Measurements from ENCODE around the gene OGFOD3. TPM values are rescaled to one million over a fixed set of nuclear protein-coding genes. Genes with fewer than 3 reads are reported as not detected.
A peak's percentile ranks its signal among the peaks of the same experiment; 100 is the strongest.

OGFOD3 gene
- total and polyA plus RNA-seq, 5 experiments from 2014 or later, result 25.6 to 35.2 (median 32.4) TPM

DNA sequence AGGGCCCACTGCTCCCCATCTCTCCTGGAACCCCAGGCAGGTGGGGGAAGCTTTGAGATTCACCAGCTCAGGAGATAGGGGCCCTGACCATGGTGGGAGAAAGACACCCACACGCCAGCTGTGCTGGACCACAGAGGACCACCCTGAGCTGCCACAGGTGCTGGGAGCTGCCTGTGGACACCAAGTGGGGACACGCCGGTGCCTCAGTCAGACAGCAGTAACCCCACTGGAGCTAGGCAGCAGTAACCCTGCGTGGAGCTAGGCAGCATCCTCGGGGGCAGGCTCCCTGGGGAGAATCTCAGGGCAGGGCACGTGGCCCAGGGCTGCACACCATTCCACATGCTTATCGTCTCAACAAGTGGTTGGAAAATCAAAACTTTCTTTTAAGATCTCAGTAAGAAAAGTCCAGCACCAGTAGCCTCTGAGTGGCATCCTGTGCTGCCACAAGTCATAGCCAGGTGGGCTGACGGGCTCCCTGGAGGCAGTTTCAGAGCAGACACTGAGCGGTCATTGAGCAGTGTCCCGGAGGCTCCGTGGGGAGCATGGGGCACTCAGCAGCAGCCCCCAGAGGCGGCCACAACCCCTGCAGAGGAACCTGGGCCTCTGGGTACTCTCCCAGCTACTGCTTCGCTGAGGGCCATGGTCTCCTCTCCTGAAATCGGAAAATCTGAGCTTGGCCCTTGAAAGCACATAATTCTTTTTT lies 8.2 kb downstream of the OGFOD3 start:
- POLR2A ChIA-PET, result interaction anchor here (0.7 kb wide), 1 partner anchor 11 kb away, joined by 4 read pairs; no protein-coding TSS in a partner anchor
- Mint-ChIP-seq H3K27me3 (no peaks in the 10 kb centered on the region), H3K9me3 (no peaks in the 10 kb centered on the region), H3K4me1 (peaks cover 8 to 11% (median 10%) of the 10 kb centered on the region in 4 donors), H3K4me3 (no peak overlapping the region), H3K27ac (no peak overlapping the region), H3K36me3 (peaks cover 0 to 49% (median 5%) of the 10 kb centered on the region in 3 donors)
- no peak for ATAC-seq
- DNase-seq, result no peak

DNA sequence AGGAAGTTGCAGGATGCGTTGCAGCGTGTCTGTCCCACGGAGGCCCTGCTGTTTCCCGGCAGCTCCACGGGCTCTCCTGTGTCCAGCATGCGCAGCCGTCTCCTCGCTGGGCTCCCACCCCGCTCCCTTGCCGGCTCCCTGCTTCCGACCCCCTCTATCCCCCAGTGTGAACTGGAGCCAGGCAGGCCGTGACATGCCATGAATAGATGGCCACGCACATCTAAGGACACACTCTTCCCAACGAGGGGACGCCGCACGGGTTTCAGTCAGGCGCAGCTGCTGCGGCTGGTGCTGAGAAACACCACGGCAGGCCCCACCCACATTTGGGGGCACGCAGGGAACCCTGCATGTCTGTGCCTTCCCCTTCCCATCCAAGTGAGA lies 9.5 kb downstream of the OGFOD3 start:
- no peak for ATAC-seq
- Mint-ChIP-seq H3K9me3 (no peaks in the 10 kb centered on the region), H3K4me1 (peaks cover 0 to 5% (median under 1%) of the 10 kb centered on the region in 4 donors), H3K4me3 (no peak overlapping the region), H3K27me3 (no peaks in the 10 kb centered on the region), H3K36me3 (peaks cover 0 to 51% (median 6%) of the 10 kb centered on the region in 3 donors), H3K27ac (no peak overlapping the region)
- DNase-seq, result no peak
- POLR2A ChIA-PET, result interaction anchor here (0.5 kb wide), 1 partner anchor 172 kb away, joined by 3 read pairs; no protein-coding TSS in a partner anchor

DNA sequence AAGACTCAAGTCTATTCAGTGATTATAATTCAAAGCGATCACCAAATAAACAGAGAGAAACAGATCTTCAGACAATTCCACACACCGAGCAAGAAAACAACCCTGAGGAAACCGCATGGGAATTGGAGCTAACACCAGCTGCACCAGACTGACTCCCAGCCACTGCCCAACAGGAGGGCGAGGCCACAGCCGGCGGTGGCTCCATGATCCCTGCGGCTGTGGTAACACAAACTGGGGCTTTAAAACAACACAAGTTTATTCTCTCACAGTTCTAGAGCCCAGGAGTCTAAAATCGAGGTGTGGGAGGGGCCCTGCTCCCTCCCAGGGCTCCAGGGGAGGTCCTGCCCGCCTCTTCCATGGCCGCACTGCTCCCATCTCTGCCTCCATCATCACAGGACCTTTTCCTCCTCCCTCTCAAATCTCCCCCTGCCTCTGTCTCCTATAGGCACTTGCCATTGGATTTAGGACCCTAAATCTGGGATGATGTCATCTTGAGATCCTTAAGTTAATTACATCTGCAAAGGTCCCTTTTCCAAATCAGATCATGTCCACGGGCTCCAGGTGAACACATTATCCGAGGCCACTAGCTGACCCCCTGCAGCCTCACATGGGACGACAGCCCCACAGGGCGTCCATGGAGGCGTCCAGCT lies 10.0 kb downstream of the OGFOD3 start:
- Mint-ChIP-seq H3K4me1 (peaks cover 0 to 5% (median under 1%) of the 10 kb centered on the region in 4 donors), H3K27ac (peak overlapping the region in 1 of 10 donors; percentile 19), H3K9me3 (no peaks in the 10 kb centered on the region), H3K27me3 (no peaks in the 10 kb centered on the region), H3K4me3 (no peak overlapping the region), H3K36me3 (peaks cover 0 to 54% (median 6%) of the 10 kb centered on the region in 3 donors)
- DNase-seq (no peak), ATAC-seq (no peak)
- POLR2A ChIA-PET, result interaction anchor here (0.5 kb wide), 1 partner anchor 173 kb away, joined by 3 read pairs; no protein-coding TSS in a partner anchor

DNA sequence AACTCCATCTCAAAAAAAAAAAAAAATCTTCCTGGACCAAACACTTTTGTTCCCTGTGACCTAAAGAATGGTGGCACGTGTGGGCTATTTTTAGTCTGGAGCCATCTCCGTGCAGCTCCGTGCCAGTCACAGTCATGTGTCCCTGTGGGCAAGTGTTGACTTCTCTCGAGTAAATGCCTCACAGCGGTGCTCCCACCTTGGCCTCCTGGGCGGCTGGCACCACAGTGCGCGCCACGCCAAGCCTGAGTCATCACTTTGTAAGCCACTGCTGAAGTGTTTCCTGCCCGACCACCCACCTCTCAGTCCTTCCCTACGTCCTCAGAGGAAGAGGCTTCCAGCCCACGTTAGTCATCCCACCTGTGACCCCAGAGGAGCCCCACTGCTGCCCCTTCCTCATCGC lies 11.1 kb downstream of the OGFOD3 start:
- H3K4me3 Mint-ChIP-seq, result no peak overlapping the region
- peaks cover 0 to 58% (median 11%) of the 10 kb centered on the region in 3 donors for H3K36me3 Mint-ChIP-seq
- peak overlapping the region in 1 of 10 donors; percentile 66 for H3K27ac Mint-ChIP-seq
- no peaks in the 10 kb centered on the region for H3K27me3 Mint-ChIP-seq
- ATAC-seq (no peak), DNase-seq (peak in 1 of 10 donors; percentile 31)
- peaks cover 0 to 6% (median 3%) of the 10 kb centered on the region in 4 donors for H3K4me1 Mint-ChIP-seq
- POLR2A ChIA-PET, result interaction anchor here (0.7 kb wide), 1 partner anchor 47 kb away, joined by 3 read pairs; no protein-coding TSS in a partner anchor
- H3K9me3 Mint-ChIP-seq, result no peaks in the 10 kb centered on the region

DNA sequence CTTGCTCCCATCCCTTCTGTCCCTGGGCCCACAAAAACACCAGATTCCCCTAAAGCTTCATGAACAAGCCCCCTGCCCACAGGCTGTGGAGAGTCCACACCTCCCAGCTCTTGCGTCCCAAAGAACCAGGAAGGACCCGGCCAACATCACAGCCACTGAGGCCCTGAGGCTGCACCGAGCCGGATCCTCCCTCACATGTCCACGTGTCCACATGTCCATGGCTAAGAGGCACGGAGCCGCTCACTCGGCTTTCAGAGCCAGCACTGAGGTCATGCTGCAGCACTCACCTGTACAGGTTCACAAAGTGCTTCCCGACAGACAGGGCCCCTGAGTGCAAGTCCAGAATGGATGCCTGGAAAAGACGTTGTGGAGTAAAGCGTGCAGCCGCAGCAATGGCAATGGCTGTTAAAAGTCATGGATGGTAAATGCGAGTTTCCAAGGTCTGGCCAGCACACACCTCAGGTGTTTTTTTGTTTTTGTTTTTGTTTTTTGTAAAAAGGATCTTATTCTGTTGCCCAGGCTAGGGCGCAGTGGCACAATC lies 12.2 kb downstream of the OGFOD3 start:
- DNase-seq, result peak in 1 of 10 donors; percentile 24
- no peaks in the 10 kb centered on the region for H3K9me3 Mint-ChIP-seq
- no peak for ATAC-seq
- POLR2A ChIA-PET, result no interaction called here
- H3K27me3 Mint-ChIP-seq, result no peaks in the 10 kb centered on the region
- peaks cover 0 to 55% (median 11%) of the 10 kb centered on the region in 3 donors for H3K36me3 Mint-ChIP-seq
- H3K27ac Mint-ChIP-seq, result no peak overlapping the region
- peaks cover 0 to 13% (median 5%) of the 10 kb centered on the region in 4 donors for H3K4me1 Mint-ChIP-seq
- no peak overlapping the region for H3K4me3 Mint-ChIP-seq

DNA sequence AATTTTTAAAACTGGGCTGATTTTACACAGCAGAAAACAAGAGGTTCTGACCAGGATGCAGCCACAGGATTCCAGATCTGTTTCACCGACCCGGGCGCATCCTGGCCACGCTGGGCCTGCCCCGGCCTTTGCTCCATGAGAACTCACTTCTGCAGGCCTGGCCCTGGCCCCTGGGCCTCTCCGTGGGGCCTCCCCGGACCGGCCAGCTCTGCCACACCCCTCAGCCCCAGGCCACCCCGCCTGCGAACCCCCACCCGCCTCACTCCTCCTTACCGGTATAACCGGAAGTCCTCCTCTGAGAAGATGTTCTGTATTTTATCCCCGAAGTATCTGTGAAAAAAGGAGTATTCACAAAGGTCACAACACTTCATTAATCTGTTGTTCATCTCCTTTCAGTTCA lies 13.3 kb downstream of the OGFOD3 start:
- Mint-ChIP-seq H3K36me3 (peaks cover 0 to 54% (median 11%) of the 10 kb centered on the region in 3 donors), H3K27me3 (no peaks in the 10 kb centered on the region), H3K27ac (no peak overlapping the region), H3K4me3 (no peak overlapping the region), H3K4me1 (peaks cover 8 to 22% (median 12%) of the 10 kb centered on the region in 4 donors), H3K9me3 (no peaks in the 10 kb centered on the region)
- POLR2A ChIA-PET, result no interaction called here
- ATAC-seq (no peak), DNase-seq (peak in 1 of 10 donors; percentile 61)

DNA sequence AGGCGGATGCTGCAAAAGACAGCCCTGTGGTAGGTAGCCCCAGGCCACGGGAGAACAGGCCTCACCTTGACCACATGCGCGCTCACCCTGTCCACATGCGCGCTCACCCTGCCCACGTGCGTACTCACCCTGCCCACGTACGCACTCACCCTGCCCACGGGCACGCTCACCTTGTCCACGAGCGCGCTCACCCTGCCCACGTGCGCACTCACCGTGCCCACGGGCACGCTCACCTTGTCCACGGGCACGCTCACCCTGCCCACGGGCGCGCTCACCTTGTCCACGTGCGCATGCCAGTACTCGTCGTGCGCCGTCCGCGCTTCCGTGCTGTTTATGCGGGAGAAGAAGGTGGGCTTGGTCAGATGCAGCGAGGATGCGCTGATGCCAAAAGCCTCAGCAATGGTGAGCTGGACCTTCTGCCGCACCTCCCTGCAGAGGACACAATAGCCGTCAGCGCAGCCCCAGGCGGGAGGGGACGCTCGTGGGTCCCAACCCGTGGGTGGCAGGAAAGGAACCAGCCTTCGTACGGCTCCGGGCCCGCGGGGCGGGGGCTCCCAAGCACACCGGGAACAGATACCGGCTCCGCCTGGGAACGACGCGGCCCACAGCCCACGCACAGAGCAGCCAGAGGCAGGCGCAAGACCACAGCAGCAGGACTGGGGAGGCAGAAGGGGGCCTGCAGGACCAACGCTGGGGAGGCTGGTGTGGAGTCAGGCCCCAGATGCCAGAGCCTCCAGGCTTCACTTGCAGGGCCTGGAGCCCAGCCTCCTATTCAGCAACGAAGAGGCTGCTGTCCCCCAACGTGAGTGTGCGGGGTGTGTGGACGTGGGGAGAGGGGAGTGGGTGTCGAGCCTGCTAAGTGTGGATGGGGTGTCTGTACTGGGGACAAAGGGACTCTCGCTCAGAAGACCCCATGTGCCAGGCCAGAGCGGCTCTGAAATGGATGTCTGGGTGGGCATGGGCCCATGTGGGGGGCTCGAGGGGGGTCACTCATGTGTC lies 14.4 kb downstream of the OGFOD3 start:
- Mint-ChIP-seq H3K27ac (peak overlapping the region in 1 of 10 donors; percentile 28), H3K4me1 (peaks cover 6 to 26% (median 12%) of the 10 kb centered on the region in 4 donors), H3K4me3 (no peak overlapping the region), H3K36me3 (peaks cover 0 to 51% (median 7%) of the 10 kb centered on the region in 3 donors), H3K27me3 (no peaks in the 10 kb centered on the region), H3K9me3 (no peaks in the 10 kb centered on the region)
- peak in 1 of 10 donors; percentile 57 for DNase-seq
- POLR2A ChIA-PET, result no interaction called here
- no peak for ATAC-seq

DNA sequence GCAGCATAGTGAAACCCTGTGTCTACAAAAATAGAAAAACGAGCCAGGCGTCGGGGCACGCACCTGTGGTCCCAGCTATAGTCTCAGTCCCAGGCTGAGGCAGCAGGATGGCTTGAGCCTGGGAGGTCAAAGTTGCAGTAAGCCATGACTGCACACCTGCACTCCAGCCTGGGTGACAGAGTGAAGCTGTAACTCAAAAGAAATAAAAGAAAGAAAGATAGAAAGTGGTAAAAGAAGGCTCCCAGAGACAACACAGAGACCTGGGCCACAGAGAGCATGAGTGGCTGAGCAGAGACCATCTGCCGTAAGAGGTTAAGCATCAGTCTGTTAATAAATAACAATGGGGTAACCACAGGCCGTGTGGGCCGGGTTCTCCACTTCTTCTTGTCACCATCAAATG lies 15.5 kb downstream of the OGFOD3 start:
- peak overlapping the region in 1 of 10 donors; percentile 63 for H3K27ac Mint-ChIP-seq
- H3K4me3 Mint-ChIP-seq, result no peak overlapping the region
- H3K27me3 Mint-ChIP-seq, result no peaks in the 10 kb centered on the region
- peaks cover 0 to 47% (median 6%) of the 10 kb centered on the region in 3 donors for H3K36me3 Mint-ChIP-seq
- ATAC-seq, result no peak
- no peaks in the 10 kb centered on the region for H3K9me3 Mint-ChIP-seq
- POLR2A ChIA-PET, result no interaction called here
- DNase-seq, result no peak
- peaks cover 5 to 24% (median 12%) of the 10 kb centered on the region in 4 donors for H3K4me1 Mint-ChIP-seq

DNA sequence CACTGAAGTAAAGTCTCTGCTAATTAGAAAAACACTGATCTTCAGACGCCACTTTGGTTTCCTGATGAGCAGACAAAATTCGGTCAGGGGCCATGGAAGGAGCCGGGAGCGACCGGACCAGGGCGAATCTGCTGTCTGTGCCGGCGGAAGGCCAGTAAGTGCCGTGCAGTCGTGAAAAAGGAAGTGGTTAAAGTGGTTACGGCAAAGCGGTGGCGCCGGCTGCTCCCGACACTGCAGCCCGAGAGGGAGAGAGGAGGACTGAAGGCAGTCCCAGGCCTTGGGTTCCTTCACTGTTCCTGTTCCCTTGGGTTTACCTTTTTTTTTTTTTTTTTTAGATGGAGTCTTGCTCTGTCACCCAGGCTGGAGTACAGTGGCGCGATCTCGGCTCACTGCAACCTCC lies 17.6 kb downstream of the OGFOD3 start:
- H3K9me3 Mint-ChIP-seq, result no peaks in the 10 kb centered on the region
- POLR2A ChIA-PET, result interaction anchor here (0.7 kb wide), 2 partner anchors 19 to 157 kb away, joined by 4 read pairs; no protein-coding TSS in a partner anchor
- peak overlapping the region; percentile 71 to 98 (median 88) for H3K4me3 Mint-ChIP-seq
- H3K27ac Mint-ChIP-seq, result peak overlapping the region; percentile 12 to 94 (median 69)
- H3K27me3 Mint-ChIP-seq, result no peaks in the 10 kb centered on the region
- peak; percentile 84 to 94 for ATAC-seq
- H3K4me1 Mint-ChIP-seq, result peaks cover 9 to 24% (median 12%) of the 10 kb centered on the region in 4 donors
- peak in 8 of 10 donors; percentile 13 to 68 (median 43) for DNase-seq
- peaks cover 0 to 41% (median 6%) of the 10 kb centered on the region in 3 donors for H3K36me3 Mint-ChIP-seq

DNA sequence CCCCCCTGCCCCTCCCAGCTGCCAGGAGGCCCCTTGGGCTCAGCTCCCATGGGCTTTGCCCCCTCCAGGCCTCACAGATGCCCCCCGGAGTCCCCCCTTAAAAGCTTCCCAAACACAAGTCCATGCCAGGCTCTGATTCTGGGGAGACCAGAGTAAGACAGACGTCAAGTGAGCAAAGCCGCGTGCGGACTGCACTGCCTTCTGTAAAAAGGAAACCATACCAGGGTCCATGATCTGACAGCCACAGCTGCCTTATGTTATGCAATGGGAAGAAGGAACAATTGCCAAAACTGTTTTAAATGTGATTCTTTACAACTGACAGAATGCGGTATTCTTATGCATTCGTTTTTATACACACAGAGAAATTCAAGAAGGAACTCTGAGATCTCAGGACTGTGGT lies 18.2 kb downstream of the OGFOD3 start:
- Mint-ChIP-seq H3K27me3 (no peaks in the 10 kb centered on the region), H3K27ac (peak overlapping the region in 4 of 10 donors; percentile 52 to 94 (median 64)), H3K4me1 (peaks cover 9 to 24% (median 12%) of the 10 kb centered on the region in 4 donors), H3K36me3 (peaks cover 0 to 38% (median 6%) of the 10 kb centered on the region in 3 donors), H3K9me3 (no peaks in the 10 kb centered on the region), H3K4me3 (peak overlapping the region in 2 of 10 donors; percentile 11 to 79)
- POLR2A ChIA-PET, result interaction anchor here (0.7 kb wide), 1 partner anchor 19 kb away, joined by 4 read pairs; no protein-coding TSS in a partner anchor
- peak in 1 of 10 donors; percentile 18 for DNase-seq
- no peak for ATAC-seq

DNA sequence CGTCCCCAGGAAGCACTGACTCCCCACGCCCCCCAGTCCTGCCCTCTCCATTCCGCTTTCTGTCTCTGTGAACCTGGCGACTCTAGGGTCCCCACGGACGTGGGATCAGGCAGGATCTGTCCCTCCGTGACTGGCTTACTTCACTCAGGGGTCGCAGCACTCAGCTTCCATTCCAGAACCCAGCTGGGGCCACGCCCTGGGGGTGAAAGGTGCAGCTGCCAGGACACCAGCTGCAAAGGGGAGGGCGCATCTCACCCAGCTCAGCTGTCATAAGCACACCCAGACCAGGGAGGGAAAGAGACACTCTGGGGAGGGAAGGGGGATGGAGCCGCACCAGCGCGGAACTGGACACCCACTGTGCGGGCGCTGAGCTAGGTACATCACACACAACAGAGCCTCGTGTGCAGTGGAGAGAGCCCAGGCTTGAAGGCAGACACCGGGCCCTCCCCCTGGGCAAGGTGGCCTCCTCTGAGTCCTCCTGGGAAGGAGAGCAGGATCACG lies 18.7 kb downstream of the OGFOD3 start:
- POLR2A ChIA-PET, result no interaction called here
- Mint-ChIP-seq H3K27ac (no peak overlapping the region), H3K36me3 (peaks cover 0 to 36% (median 5%) of the 10 kb centered on the region in 3 donors)

More for the DNA sequence above, 18.7 kb downstream of the OGFOD3 start:
- peaks cover 9 to 24% (median 12%) of the 10 kb centered on the region in 4 donors for H3K4me1 Mint-ChIP-seq
- DNase-seq (peak in 1 of 10 donors; percentile 56), ATAC-seq (no peak)
- H3K4me3 Mint-ChIP-seq, result peak overlapping the region in 1 of 10 donors; percentile 33
- no peaks in the 10 kb centered on the region for H3K27me3 Mint-ChIP-seq
- H3K9me3 Mint-ChIP-seq, result no peaks in the 10 kb centered on the region
